Mucosa of stomach (tissue), 1 donor: ENCODE results near the gene STX18.
"Not testable (repeated sequence)": the region's sequence is repeated elsewhere in the genome, so short reads cannot be mapped to it uniquely, and the experiment has no call there.

ENCODE experiments used
- H3K27me3 ChIP-seq: one replicate; pipeline ENCODE4 v1.7.0; 2013; ENCODE audit warnings: mild to moderate bottlenecking, low read length; ENCODE audit not compliant: control insufficient read depth, insufficient read depth
- H3K36me3 ChIP-seq: one replicate; pipeline ENCODE4 v1.7.0; 2013; ENCODE audit warnings: low read length; ENCODE audit not compliant: control insufficient read depth, insufficient read depth
- H3K4me1 ChIP-seq: one replicate; pipeline ENCODE4 v1.7.0; 2013; ENCODE audit warnings: mild to moderate bottlenecking, low read length; ENCODE audit not compliant: control insufficient read depth, insufficient read depth
- H3K4me3 ChIP-seq: one replicate; pipeline ENCODE4 v1.7.0; 2013; ENCODE audit warnings: low read length
- H3K9ac ChIP-seq: one replicate; pipeline ENCODE4 v1.7.0; 2013; ENCODE audit warnings: mild to moderate bottlenecking, low read length, moderate library complexity
- H3K9me3 ChIP-seq: one replicate; pipeline ENCODE4 v1.7.0; 2013; ENCODE audit warnings: mild to moderate bottlenecking, low read length, moderate library complexity; ENCODE audit not compliant: control insufficient read depth
- donor health status: Pancreatic carcinoma.

Gene STX18

DNA sequence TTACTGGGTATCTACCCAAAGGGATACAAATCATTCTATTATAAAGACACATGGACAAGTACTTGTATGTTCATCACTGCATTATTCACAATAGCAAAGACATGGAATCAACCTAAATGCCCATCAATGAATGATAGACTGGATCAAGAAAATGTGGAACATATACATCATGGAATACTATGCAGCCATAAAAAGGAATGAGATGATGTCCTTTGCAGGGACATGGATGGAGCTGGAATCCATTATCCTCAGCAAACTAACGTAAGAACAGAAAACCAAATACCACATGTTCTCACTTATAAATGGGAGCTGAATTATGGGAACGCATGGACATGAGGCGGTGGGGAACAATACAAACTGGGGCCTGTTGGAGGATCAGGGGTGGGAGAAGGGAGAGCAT, 76.6 kb downstream of the STX18 start:
- H3K27me3 ChIP-seq, H3K4me3 ChIP-seq, H3K9me3 ChIP-seq, H3K9ac ChIP-seq, H3K4me1 ChIP-seq: not testable (repeated sequence)
- peaks cover 12% of the 10 kb centered on the region for H3K36me3 ChIP-seq

DNA sequence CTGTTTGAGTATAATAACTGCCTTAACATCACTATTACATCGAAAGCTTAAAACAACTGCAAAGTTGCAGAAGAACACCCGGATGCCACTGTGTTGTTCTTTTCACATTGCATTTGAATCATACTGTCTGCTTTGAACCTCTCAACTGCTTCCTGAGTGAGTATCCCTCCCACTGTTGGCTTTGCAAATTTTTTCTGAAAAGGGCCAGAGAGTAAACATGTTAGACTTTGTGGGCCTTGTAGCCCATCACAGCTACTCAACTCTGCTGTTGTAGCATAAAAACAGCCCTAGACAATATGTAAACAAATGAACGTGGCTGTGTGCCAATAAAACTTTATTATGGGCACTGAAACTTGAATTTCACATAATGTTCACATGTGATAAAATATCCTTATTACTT, 78.9 kb downstream of the STX18 start:
- Histone ChIP-seq H3K36me3 (peaks cover 11% of the 10 kb centered on the region), H3K4me1 (peaks cover 5% of the 10 kb centered on the region), H3K9me3 (no peaks in the 10 kb centered on the region), H3K27me3 (no peaks in the 10 kb centered on the region), H3K9ac (no peak overlapping the region), H3K4me3 (no peak overlapping the region)

DNA sequence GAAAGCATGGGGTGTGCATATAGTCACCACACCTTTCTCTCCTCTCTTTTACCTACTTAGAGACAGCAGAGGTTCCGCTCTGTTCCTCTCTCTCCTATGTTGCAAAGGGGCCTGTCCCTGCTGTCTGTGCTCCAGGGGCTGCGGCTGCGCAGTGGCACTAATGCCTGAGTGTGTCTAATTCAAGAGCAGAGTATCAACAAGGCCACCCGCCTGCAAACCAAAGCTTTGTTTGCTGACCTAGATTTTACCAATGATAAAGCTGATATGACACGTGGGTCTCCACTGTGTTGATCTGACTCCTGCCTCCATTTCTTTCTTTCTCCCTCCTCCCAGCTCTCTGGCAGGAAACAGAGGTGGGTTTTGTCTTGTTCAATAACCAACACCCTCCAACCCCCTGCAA, 80.0 kb downstream of the STX18 start:
- Histone ChIP-seq H3K4me3 (no peak overlapping the region), H3K9me3 (no peaks in the 10 kb centered on the region), H3K4me1 (no peaks in the 10 kb centered on the region), H3K36me3 (peaks cover 12% of the 10 kb centered on the region), H3K9ac (no peak overlapping the region), H3K27me3 (no peaks in the 10 kb centered on the region)

DNA sequence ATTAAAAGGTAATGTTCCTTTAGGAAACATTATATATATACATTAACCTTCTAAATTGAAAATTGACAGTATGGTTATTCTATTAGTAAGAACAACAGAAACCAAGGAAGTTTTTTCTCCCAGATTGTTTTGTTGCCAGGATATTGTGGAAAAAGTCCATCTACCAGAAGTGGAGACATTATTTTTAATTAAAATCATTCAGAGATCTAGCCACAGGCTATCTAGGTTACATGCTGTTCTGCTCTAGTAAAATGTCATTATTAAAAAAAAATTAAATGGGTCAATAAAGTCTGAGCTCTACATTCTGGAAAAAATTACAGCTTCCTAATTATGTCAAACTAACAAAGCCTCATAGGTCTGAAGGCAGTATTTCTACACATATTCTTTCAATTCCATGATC, 80.7 kb downstream of the STX18 start:
- peaks cover 12% of the 10 kb centered on the region for H3K36me3 ChIP-seq
- H3K9me3 ChIP-seq: no peaks in the 10 kb centered on the region
- H3K27me3 ChIP-seq: no peaks in the 10 kb centered on the region
- H3K4me1 ChIP-seq: no peaks in the 10 kb centered on the region
- no peak overlapping the region for H3K4me3 ChIP-seq
- no peak overlapping the region for H3K9ac ChIP-seq

DNA sequence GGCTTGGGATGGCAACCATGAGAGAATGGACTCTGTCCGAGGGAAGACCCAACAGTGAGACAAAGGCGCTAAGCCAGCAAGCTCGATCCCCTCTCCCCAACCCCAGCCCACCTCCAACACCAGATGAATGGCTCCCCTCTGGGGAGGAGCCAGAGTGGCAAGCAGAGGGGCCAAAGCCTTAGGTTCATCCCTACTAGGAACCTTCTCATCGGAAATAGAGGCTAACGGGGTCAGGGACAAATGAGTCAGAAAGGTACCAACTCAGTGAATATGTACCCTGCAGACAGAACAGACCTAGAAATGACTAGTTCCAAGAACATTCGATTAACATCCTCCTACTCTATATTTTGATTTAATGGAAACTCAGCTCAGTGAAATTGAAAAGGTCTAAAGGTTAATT, 81.1 kb downstream of the STX18 start:
- Histone ChIP-seq H3K36me3 (peaks cover 8% of the 10 kb centered on the region), H3K27me3 (no peaks in the 10 kb centered on the region), H3K4me1 (no peaks in the 10 kb centered on the region), H3K4me3 (no peak overlapping the region), H3K9me3 (no peaks in the 10 kb centered on the region), H3K9ac (no peak overlapping the region)

DNA sequence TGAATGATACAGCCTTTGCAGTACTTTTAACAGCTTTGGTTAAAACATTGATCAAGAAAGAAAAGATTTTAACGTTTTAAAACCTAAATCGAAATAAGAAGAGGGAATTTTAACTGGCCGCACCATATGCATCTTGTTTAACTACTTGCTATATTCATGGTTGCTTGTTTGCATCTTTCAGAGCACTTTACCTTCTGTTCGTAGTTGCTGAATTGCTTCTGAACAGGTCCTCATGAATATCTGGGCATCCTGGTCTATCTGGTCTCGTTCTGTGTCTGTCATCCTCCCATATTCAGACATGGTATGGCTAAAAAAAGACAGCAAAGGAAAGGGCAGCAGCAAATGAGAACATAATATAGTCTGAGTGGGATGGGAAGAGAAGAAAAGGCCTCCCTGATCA, 82.7 kb downstream of the STX18 start:
- Histone ChIP-seq H3K9me3 (no peaks in the 10 kb centered on the region), H3K9ac (no peak overlapping the region), H3K4me1 (no peaks in the 10 kb centered on the region), H3K27me3 (no peaks in the 10 kb centered on the region), H3K36me3 (peaks cover 5% of the 10 kb centered on the region), H3K4me3 (no peak overlapping the region)

DNA sequence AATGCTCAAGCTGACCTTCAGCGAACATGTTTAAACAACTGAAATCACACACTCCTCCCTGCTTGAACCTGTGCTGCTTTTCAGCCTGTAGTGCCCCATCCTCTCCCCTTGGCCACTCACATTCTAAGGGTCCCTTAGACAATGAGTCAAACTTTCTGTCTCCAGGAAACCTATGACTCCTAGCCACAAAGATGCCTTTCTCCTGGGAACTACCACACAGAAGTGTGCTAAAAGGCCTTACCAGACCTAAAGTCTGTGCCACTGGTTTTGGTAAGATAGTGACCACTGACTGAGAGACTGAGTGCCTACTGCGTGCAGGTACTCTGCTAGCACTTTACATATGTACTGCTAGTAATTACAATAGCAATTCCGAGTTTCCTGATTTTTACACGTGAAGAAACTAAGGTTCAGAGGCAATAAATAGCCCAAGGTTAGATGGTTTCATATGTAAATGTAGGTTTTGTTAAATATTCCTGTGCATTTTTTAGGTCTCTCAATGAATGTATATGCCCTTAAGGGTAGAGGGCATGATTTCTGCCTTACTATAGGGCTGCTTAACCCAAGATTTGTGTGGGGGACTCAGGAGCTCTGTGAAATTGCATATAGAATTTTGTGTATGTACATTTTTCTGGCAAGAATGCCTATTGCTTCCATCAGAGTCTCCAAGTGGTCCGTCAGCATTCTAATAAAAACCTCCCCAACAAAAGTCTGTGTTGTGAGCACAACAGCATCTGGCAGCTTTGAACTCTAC, 83.9 kb downstream of the STX18 start:
- Histone ChIP-seq H3K9me3 (no peaks in the 10 kb centered on the region), H3K27me3 (no peaks in the 10 kb centered on the region), H3K4me3 (no peak overlapping the region), H3K36me3 (peaks cover 5% of the 10 kb centered on the region), H3K4me1 (no peaks in the 10 kb centered on the region), H3K9ac (no peak overlapping the region)

DNA sequence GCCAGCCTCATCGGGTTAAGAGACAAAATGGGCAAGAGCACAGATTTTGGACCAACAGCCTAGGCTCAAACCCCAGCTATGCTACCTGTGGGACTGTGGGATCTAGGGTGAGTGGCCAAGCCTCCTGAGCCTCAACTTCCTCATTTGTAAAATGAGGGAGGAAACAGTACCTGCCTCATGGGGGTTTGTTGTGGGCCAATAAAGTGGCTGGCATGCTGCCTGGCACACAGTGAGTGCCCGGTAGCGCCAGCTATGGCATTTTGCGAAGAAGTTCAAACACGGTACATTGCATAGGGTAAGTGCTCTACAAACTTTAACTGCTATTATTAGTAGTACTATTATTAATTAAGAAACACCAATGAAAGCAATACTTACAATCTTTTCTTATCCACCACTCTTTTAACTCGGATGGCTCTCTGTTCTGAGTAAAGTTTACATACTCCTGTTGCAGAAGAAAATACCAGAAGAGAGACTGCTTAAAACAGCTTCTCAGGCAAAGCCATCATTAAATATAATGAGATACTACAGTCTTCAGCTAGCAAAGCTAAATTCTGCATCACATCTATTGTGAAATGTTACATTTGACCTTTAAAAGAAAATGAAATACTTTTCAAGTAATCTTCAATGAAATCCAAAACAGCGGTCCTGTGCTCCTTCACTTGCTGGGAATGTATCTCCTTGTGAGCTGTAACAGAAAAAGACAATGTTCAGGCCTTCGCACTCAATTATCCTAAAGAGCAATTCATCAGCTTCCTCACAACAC, 84.9 kb downstream of the STX18 start:
- Histone ChIP-seq H3K9me3 (no peaks in the 10 kb centered on the region), H3K4me3 (no peak overlapping the region), H3K36me3 (peaks cover 5% of the 10 kb centered on the region), H3K4me1 (no peaks in the 10 kb centered on the region), H3K27me3 (no peaks in the 10 kb centered on the region), H3K9ac (no peak overlapping the region)

DNA sequence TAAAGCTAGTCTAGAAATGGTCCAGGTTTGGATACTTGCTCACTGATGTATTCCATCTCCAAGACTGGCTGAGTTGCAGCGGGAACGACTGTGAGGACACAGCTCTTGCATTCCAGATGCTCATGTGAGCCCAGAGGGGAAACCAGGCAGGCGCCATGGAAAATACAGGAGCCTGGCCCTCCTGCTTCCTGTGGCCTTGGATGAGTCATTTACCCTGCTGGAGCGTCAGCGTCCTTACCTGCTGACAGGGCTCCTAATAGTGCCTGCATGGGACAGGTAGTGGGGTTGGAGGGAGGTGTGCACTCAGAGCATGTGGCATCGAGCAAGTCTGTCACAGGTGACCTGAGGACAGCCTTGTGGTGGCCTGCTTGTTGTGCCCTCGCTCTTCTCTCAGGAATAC, 85.5 kb downstream of the STX18 start:
- Histone ChIP-seq H3K4me3 (no peak overlapping the region), H3K4me1 (no peaks in the 10 kb centered on the region), H3K27me3 (no peaks in the 10 kb centered on the region), H3K9me3 (no peaks in the 10 kb centered on the region), H3K36me3 (peaks cover 5% of the 10 kb centered on the region), H3K9ac (no peak overlapping the region)

DNA sequence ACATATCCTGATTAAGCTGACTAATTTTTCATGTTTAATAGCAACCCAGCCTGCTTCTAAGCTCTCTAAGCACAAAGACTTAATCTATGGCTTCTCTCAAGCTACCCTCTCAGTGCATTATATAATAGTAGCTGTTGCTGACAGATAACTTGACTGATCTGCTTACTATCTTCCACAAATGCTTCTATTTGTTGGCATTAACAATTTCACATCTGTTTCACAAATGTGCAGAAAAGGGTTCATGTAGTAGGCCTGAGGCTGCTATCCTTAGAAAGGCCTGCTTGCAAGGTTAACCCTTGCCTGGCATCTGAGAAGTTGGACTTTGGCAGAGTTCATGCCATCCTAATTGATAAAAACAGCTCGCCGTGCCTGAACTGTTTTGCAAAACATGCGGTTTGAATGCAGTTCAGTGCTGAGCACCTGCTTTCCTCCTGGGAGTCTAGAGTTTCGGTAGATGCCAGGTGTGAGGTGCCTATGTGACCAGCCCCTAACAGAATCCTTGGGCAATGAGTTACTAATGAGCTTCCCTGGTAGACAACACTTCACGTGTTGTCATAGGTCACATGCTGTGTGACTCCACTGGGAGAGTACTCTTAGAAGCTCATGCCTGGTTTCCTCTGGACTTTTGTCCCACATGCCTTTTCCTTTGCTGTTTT, 86.5 kb downstream of the STX18 start:
- Histone ChIP-seq H3K9me3 (no peaks in the 10 kb centered on the region), H3K4me1 (no peaks in the 10 kb centered on the region), H3K9ac (no peak overlapping the region), H3K27me3 (no peaks in the 10 kb centered on the region), H3K36me3 (peaks cover 5% of the 10 kb centered on the region), H3K4me3 (no peak overlapping the region)

DNA sequence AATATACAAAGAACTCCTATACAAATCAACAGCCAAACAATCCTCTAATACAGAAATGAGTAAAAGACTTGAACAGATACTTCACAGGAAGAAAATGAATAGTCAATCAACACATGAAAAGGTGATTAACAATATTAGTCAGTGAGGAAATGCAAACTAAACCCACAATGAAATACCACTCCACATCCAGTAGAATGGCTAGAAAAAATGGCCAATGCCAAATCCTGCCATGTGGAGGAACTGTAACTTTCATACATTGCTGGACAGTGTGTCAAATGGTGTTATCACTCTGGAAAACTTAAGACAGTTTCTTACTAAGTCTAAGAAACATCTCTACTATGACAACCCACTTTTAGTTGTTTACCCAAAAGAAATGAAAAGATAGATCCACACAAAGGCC, 95.4 kb downstream of the STX18 start:
- no peaks in the 10 kb centered on the region for H3K9me3 ChIP-seq
- H3K9ac ChIP-seq: no peak overlapping the region
- no peaks in the 10 kb centered on the region for H3K27me3 ChIP-seq
- H3K4me3 ChIP-seq: no peak overlapping the region
- H3K36me3 ChIP-seq: no peaks in the 10 kb centered on the region
- H3K4me1 ChIP-seq: no peaks in the 10 kb centered on the region

DNA sequence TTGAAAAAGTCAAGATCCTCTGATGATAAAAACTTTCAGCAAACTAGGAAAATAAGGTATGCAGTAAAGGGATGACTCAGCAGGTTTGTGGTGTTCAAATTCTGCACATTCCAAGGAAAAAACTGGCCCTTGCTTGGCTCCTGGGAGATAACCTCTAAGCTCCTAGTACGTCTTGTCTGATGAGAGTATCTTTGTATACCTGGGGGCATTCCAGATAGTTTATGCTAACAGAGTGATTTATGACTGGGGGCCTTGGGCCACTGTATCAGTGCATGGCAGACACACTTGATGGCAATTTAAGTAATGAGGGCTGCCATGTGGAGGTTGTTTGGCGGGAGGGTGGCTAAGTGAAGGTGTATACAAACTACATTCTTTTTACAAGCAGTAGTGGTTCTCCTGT, 98.0 kb downstream of the STX18 start:
- no peaks in the 10 kb centered on the region for H3K4me1 ChIP-seq
- H3K9ac ChIP-seq: no peak overlapping the region
- H3K36me3 ChIP-seq: no peaks in the 10 kb centered on the region
- no peaks in the 10 kb centered on the region for H3K9me3 ChIP-seq
- H3K4me3 ChIP-seq: no peak overlapping the region
- no peaks in the 10 kb centered on the region for H3K27me3 ChIP-seq
